Measurements from ENCODE around the gene SUFU. TPM values are rescaled to one million over a fixed set of nuclear protein-coding genes. Genes with fewer than 3 reads are reported as not detected.

SUFU gene
- total and polyA plus RNA-seq, 2 experiments from 2014 or later, result 2.8 to 5.6 TPM

GRCh38 chr10:102588875-102589274, 85.1 kb downstream of the SUFU start (continued):
- TF ChIP-seq ZNF462 (CRISPR knock-in tag; IDR thresholded peaks at IDR 0.05) (no peak), STAT1 (IDR thresholded peaks at IDR 0.05; ENCODE audit: unreplicated experiment) (no peak), JUNB (IDR thresholded peaks at IDR 0.05; ENCODE audit: unreplicated experiment) (no peak), CREB1 (CRISPR knock-in tag; IDR thresholded peaks at IDR 0.05; ENCODE audit: low read depth) (no peak), REST (IDR thresholded peaks at IDR 0.05; ENCODE audit: unreplicated experiment) (no peak), CTCF (conservative IDR thresholded peaks at IDR 0.05; ENCODE audit: low read depth in 2 of 2) (no peak), EZH2phosphoT487 (IDR thresholded peaks at IDR 0.05; ENCODE audit: unreplicated experiment) (no peak), EZH2 (IDR thresholded peaks at IDR 0.05; ENCODE audit: low read depth, unreplicated experiment) (no peak), ZNF331 (CRISPR knock-in tag; IDR thresholded peaks at IDR 0.05; ENCODE audit: low read depth) (no peak)
